Measurements from ENCODE around the gene NDOR1.

NDOR1 gene

GRCh38 chr9:137198902-137199283, 6.6 kb upstream of the NDOR1 start:
- no peak for DNase-seq (ENCODE audit: low spot score)

DNA sequence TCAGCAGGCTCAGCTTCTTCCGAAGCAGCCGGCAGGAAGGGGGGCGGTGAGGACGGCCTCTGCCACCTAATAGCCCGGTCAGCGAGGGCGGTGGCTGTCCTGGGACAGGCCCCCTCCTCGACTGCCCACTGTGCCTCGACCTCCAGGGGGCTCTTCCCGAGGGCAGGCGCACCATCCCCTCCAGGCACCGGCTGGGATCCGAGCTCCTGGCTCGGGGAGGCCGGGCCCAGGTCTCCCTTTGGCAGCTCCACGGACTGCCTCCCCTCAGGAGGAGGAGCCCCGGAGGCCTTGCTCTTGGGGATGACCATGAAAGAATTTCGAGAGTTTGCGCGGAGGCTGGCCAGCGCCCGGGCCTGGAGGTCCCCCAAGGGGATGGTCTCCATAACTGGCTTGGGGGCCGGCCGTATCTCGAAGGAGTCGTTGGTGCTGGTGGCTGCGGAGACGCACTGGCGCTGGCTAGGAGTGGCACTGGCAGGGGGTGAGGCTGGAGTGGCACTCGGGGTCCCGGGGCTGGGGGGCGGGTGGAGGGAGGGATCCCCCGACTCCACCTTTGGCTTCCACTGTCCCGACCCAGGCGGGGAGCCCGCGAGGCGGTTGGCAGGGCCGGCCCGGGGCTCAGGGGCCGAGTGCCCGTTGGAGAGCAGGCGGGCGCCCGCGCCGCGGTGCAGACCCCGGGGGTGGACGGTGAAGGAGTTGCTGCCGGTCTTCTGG, 5.9 kb upstream of the NDOR1 start:
- DNase-seq (ENCODE audit: low spot score): no peak

DNA sequence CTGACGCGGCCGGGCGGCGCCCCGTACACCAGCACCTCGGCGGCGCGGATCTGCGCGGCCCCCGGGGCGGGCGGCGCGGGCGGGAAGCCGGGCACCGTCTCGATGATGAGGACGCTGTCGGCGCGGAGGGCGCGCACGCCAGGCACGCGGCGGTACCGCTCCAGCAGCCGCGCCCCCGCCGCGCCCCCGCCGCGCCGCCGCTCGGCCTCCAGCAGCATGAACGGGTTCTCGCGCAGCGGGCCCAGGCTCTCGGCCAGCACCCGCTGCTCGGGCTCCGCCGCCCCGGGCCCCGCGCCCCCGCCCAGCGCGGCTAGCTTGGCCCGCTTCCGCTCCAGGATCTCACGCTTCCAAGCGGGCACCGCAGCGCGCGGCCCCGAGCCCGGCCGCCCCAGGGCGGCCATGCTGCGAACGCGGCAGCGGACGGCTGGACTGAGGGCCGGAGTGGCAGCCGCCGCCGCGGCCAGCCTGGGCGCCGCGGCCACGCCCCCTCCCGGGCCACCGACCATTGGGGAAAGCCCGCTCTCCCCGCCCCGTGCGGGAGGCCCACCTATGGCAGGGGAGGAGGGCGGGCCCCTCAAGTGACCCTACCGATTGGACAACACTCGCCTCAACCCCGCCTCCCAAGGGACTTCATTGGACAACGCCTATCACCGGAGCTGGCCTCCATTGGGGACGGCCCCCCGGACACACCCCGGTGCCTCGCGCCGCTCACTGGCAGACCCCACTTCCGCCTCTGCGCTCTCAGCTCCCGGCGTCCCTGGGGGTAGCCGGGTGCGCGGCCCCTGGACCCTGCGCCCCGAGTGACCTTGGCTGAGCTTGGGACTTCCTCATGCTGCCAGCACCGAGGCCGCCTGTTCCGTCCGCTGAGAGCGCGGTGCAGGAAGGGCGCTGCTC, 4.9 kb upstream of the NDOR1 start, which contains the start of gene TPRN:
TSS of gene TPRN (minus strand) at position 431 of the 894 bp plus-strand sequence. CDS start at position 401, 30 bp downstream.
- peak; percentile 98 for DNase-seq (ENCODE audit: low spot score)

DNA sequence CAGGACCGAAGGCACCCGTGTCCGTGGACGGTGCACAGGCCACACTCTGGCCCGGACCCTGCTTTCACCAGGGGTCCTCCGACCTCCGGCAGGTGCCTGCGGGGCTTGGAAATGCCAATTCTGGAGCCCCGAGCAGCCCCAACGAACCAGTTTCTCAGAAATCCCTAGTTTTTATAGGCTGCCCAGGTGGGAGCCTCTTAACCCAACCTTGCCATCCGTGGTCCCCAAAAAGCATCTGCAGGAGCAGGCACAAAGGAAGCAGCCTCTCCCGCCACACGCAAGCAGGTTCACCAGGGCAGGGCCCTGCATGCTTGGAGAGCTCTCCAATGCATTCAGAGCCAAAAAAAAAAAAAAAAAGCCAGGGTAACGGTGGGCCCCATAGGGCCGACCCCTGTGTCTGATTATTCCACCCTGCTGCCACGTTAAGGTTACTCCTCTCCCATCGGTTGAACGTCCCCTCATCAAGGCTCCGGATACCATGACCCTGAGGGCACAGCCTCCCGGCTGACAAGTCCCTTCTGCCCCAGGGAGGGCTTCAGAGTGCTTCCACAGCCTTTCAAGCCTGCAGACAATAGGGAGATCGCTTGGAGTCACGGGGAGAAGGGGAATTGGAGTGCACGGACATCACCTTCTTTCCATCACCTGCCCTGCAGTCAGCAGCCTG, 4.2 kb upstream of the NDOR1 start:
- DNase-seq (ENCODE audit: low spot score): no peak

GRCh38 chr9:137202966-137203365, 2.5 kb upstream of the NDOR1 start:
- no peak for DNase-seq (ENCODE audit: low spot score)

GRCh38 chr9:137204731-137205125, 772 bp upstream of the NDOR1 start:
- DNase-seq (ENCODE audit: low spot score): no peak

DNA sequence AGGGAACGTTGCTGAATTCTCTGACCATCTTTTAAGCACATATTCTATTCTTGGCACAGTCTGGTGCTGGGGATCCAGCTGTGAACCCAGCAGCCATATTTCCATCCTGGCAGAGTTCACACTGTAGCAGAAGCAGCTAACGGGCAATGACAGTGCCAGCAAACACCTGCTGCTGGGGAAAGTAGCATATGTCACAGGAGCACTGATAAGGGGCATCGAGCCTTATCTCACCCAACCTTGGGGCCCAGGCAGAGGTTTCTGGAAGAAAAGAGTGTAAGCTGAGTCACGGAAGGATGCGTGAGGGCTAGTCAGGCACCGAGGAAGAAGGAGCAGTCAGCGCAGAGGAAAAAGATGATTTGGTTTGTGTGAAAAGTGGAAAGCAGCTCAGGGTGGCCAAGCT, 1.1 kb downstream of the NDOR1 start:
- DNase-seq (ENCODE audit: low spot score): no peak

- no peak for DNase-seq (ENCODE audit: low spot score)
Measured at GRCh38 chr9:137211532-137211931, 6.0 kb downstream of the NDOR1 start.

- DNase-seq (ENCODE audit: low spot score): no peak
Measured at GRCh38 chr9:137212520-137212919, 7.0 kb downstream of the NDOR1 start.

DNA sequence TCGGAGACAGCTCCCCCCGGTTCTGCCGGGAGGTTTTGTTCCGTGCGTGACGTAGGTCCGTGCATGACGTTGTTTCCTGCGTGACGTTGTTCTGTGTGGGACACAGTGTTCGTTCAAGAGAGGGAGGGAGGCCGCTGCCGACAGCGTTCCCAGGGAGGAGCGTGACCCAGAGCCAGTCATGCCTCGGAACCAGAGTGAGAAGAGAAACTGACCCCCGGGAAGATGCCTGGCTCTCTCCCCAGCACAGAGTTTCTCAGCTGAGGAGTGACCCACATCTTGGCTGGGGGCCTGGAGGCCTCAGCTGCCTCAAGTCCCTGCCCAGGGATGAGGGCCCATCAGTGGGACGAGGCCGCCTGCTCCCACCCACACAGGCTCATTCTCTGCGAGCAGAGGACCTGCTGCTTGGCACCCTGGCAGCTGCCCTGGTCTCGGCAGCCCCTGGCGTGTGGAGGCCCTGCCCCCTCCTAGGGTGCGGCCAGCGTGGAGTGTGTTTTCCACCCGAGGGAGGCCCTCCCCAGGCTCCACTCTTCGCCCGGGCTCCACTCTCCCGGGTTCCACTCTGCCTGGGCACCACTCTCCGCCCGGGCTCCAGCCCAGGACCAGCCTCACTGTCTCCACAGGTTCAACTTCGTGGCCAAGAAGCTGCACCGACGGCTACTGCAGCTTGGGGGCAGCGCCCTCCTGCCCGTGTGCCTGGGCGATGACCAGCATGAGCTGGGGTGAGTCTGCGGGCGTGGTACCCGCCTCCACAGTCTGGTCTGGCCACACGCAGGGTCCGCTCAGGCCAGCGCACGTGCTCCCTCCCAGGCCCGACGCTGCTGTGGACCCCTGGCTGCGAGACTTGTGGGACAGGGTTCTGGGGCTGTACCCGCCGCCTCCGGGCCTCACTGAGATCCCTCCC, 7.9 kb downstream of the NDOR1 start:
- DNase-seq (ENCODE audit: low spot score): no peak

GRCh38 chr9:137214620-137215019, 9.1 kb downstream of the NDOR1 start:
- no peak for DNase-seq (ENCODE audit: low spot score)

GRCh38 chr9:137215196-137215986, 9.9 kb downstream of the NDOR1 start:
- DNase-seq (ENCODE audit: low spot score): no peak

DNA sequence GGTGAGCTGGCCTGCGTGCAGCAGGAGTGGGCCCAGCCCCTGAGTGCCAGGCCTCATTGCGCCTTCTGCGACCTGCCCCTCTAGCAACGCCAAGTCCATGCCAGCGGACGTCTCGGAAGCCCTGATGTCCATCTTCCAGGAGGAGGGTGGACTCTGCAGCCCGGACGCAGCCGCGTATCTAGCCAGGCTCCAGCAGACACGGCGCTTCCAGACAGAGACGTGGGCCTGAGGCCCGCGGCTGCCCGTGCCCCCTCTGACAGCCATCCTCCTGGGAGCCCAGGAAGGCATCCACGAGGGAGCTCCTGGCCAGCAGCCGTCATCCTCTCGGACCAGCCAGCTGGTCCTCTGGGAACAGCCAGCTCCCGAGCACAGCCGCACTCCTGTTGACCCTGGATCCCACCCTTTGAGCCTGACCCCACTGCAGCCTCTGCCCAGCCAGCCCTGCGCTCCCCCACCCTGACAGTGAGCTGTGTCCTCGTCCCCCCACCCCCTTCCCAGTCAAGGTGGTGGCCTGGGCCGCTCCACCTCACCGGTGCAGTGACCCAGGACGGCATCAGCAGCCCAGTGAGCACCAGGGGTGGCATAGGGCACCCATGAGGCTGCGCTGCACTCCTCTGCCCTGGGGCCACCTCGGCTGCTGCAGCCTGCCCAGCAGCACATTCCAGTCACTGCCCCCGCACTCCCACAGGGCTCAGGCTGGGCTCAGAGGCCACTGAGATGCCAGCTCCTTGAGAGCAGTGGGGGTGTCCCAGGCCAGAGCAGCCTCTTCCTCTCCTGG, 10.9 kb downstream of the NDOR1 start:
- no peak for DNase-seq (ENCODE audit: low spot score)

DNA sequence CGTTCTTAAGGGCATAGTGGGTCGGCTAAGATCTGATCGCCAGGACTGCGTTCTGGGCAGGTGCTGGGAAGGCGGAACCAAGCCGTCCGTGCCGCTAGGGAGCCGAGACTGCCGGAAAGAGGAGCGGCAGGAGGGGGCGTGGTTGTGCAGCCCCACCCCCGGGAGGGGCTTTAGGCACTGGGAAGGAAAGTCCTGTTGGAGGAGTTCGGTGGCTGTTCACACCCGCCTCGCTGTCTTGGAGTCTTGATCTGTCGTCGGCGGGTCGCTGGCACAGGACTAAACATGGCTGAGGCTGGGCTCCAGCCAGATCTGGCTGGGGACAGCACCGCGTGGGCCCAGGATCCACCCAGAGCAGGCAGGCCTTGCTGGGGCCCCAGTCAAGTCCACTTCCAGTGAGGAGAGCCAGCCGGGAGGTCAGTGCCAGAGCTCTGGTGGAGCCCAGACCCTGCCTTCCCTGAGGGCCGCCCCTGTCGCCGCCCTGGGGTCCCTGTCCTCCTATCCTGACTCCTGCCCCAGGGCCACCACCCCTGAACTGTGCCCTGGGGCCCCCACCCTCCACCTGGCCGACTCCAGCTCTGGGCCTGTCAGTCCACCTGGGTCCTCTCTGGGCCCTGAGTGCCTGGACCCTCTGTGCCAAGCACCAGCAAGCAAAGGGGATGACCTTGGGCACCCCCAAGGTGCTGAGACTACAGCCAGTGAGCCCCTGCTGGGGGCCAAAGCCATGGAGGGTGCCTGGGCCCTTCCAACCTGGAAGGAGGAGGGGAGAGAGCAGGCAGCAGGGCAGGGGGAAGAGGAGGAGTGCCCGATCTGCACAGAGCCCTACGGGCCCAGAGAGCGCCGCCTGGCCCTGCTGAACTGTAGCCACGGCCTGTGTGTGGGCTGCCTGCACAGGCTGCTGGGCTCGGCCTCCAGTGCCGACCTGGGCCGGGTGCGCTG, 12.0 kb downstream of the NDOR1 start:
- DNase-seq (ENCODE audit: low spot score): no peak

GRCh38 chr9:137218212-137218753, 12.8 kb downstream of the NDOR1 start:
- DNase-seq (ENCODE audit: low spot score): no peak

GRCh38 chr9:137218754-137219271, 13.3 kb downstream of the NDOR1 start:
- no peak for DNase-seq (ENCODE audit: low spot score)

DNA sequence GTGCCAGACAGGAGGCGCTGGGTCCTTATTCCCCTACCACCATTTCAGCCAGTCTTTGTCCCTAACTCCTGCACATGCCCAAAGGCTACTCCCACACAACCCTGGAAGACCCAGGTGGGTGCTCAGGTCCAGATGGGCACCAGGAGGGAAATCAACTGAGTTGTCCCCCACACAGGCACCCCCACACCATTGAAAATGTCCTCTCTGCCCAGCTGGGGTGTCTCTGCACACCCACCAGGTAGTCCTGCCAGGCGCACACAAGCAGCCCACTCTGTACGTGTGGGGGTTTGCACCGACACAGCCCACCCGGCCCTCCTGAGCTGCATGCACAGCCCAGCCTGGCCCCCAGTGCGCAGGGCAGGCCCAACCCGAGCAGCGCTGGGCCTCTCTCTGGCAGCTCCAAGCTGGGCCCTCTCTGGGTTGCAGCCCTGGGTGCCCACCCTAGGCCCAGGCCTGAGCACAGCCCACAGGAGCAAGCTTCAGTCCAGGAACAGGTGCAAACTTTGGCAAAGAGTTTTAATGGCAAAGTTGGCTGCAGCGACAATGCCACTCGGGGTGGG, 14.3 kb downstream of the NDOR1 start:
- no peak for DNase-seq (ENCODE audit: low spot score)
